Measurements from ENCODE around the gene GOLGA8G.
"Not testable (repeated sequence)": the region's sequence is repeated elsewhere in the genome, so short reads cannot be mapped to it uniquely, and the experiment has no call there.

The GOLGA8G gene

GRCh38 chr15:28532954-28533353, at the start of gene GOLGA8G:
TSS of gene GOLGA8G (minus strand) at chr15:28532971. CDS start at chr15:28532909, 62 bp downstream.
- H3K4me3 ChIP-seq (ENCODE audit: low read depth, low read length); H3K9ac ChIP-seq (ENCODE audit: low read depth, low read length); H3K9me3 ChIP-seq (ENCODE audit: control insufficient read depth, insufficient read depth, low read length); H3K27ac ChIP-seq (ENCODE audit: low read depth, low read length); H3K36me3 ChIP-seq (ENCODE audit: control insufficient read depth, insufficient read depth, low read length); H3K27me3 ChIP-seq (ENCODE audit: control insufficient read depth, insufficient read depth, low read length); H3K4me1 ChIP-seq (ENCODE audit: control insufficient read depth, insufficient read depth, low read length): not testable (repeated sequence)

GRCh38 chr15:28573351-28573750, 40.6 kb upstream of the GOLGA8G start:
- not testable (repeated sequence) for H3K4me1 ChIP-seq (ENCODE audit: control insufficient read depth, insufficient read depth, low read length); H3K27ac ChIP-seq (ENCODE audit: low read depth, low read length); H3K4me3 ChIP-seq (ENCODE audit: low read depth, low read length); H3K9me3 ChIP-seq (ENCODE audit: control insufficient read depth, insufficient read depth, low read length); H3K9ac ChIP-seq (ENCODE audit: low read depth, low read length); H3K27me3 ChIP-seq (ENCODE audit: control insufficient read depth, insufficient read depth, low read length); H3K36me3 ChIP-seq (ENCODE audit: control insufficient read depth, insufficient read depth, low read length)

- not testable (repeated sequence) for H3K36me3 ChIP-seq (ENCODE audit: control insufficient read depth, insufficient read depth, low read length); H3K4me1 ChIP-seq (ENCODE audit: control insufficient read depth, insufficient read depth, low read length); H3K4me3 ChIP-seq (ENCODE audit: low read depth, low read length); H3K27ac ChIP-seq (ENCODE audit: low read depth, low read length); H3K9ac ChIP-seq (ENCODE audit: low read depth, low read length); H3K9me3 ChIP-seq (ENCODE audit: control insufficient read depth, insufficient read depth, low read length); H3K27me3 ChIP-seq (ENCODE audit: control insufficient read depth, insufficient read depth, low read length)
Measured at GRCh38 chr15:28553268-28553667, 20.5 kb upstream of the GOLGA8G start, which contains the start of gene GOLGA6L25. TSS of gene GOLGA6L25 (plus strand) at chr15:28553568. CDS start at chr15:28553629, 61 bp downstream.

GRCh38 chr15:28515208-28515607, 17.6 kb downstream of the GOLGA8G start:
- H3K36me3 ChIP-seq (ENCODE audit: control insufficient read depth, insufficient read depth, low read length); H3K4me3 ChIP-seq (ENCODE audit: low read depth, low read length); H3K27me3 ChIP-seq (ENCODE audit: control insufficient read depth, insufficient read depth, low read length); H3K9me3 ChIP-seq (ENCODE audit: control insufficient read depth, insufficient read depth, low read length); H3K27ac ChIP-seq (ENCODE audit: low read depth, low read length); H3K4me1 ChIP-seq (ENCODE audit: control insufficient read depth, insufficient read depth, low read length); H3K9ac ChIP-seq (ENCODE audit: low read depth, low read length): not testable (repeated sequence)

GRCh38 chr15:28514128-28514527, 18.6 kb downstream of the GOLGA8G start:
- H3K27me3 ChIP-seq (ENCODE audit: control insufficient read depth, insufficient read depth, low read length); H3K9me3 ChIP-seq (ENCODE audit: control insufficient read depth, insufficient read depth, low read length); H3K36me3 ChIP-seq (ENCODE audit: control insufficient read depth, insufficient read depth, low read length); H3K27ac ChIP-seq (ENCODE audit: low read depth, low read length); H3K4me1 ChIP-seq (ENCODE audit: control insufficient read depth, insufficient read depth, low read length); H3K9ac ChIP-seq (ENCODE audit: low read depth, low read length); H3K4me3 ChIP-seq (ENCODE audit: low read depth, low read length): not testable (repeated sequence)

GRCh38 chr15:28508217-28508889, 24.4 kb downstream of the GOLGA8G start:
- H3K36me3 ChIP-seq (ENCODE audit: control insufficient read depth, insufficient read depth, low read length); H3K9me3 ChIP-seq (ENCODE audit: control insufficient read depth, insufficient read depth, low read length); H3K27me3 ChIP-seq (ENCODE audit: control insufficient read depth, insufficient read depth, low read length); H3K4me1 ChIP-seq (ENCODE audit: control insufficient read depth, insufficient read depth, low read length); H3K4me3 ChIP-seq (ENCODE audit: low read depth, low read length); H3K27ac ChIP-seq (ENCODE audit: low read depth, low read length); H3K9ac ChIP-seq (ENCODE audit: low read depth, low read length): not testable (repeated sequence)

- not testable (repeated sequence) for H3K36me3 ChIP-seq (ENCODE audit: control insufficient read depth, insufficient read depth, low read length); H3K9ac ChIP-seq (ENCODE audit: low read depth, low read length); H3K4me1 ChIP-seq (ENCODE audit: control insufficient read depth, insufficient read depth, low read length); H3K27ac ChIP-seq (ENCODE audit: low read depth, low read length); H3K27me3 ChIP-seq (ENCODE audit: control insufficient read depth, insufficient read depth, low read length); H3K4me3 ChIP-seq (ENCODE audit: low read depth, low read length); H3K9me3 ChIP-seq (ENCODE audit: control insufficient read depth, insufficient read depth, low read length)
Measured at GRCh38 chr15:28481340-28481739, 51.4 kb downstream of the GOLGA8G start.
